Stimulated activated naive B cell treated with anti-CD40 and anti-IgM and Interleukin-4, amounts not matched to agents 10 μg/mL and 1 μg/mL and 100 μg/mL, for 72 hours (primary cell): ENCODE data around the gene ORC3.
"Not testable (repeated sequence)": the region's sequence is repeated elsewhere in the genome, so short reads cannot be mapped to it uniquely, and the experiment has no call there.

Experiments
- ATAC-seq, 2 donors: fragments of 150-1000 bp; cut with Tn5 transposase; replicated peaks; 2 replicates each; pipeline ENCODE4 v1.10.0; 2021; ENCODE audit warnings: moderate library complexity in 1 of 2
- DNase-seq: peaks from one replicate; pipeline ENCODE4 v3.0.0; 2021
- H3K27ac Mint-ChIP-seq: one replicate; pipeline ENCODE4 v1.8.0; 2022; ENCODE audit warnings: mild to moderate bottlenecking, mixed read lengths
- H3K27me3 Mint-ChIP-seq, 2 donors: one replicate each; pipeline ENCODE4 v1.8.0; 2022; ENCODE audit warnings: mixed read lengths in 2 of 2
- H3K36me3 Mint-ChIP-seq, 2 donors: one replicate each; pipeline ENCODE4 v1.8.0; 2022; ENCODE audit warnings: mixed read lengths in 2 of 2, mild to moderate bottlenecking in 1 of 2
- H3K4me1 Mint-ChIP-seq, 2 donors: one replicate each; pipeline ENCODE4 v1.8.0; 2022; ENCODE audit warnings: mixed read lengths in 2 of 2, mild to moderate bottlenecking in 1 of 2
- H3K4me3 Mint-ChIP-seq, 2 donors: one replicate each; pipeline ENCODE4 v1.8.0; 2022; ENCODE audit warnings: mild to moderate bottlenecking in 2 of 2, mixed read lengths in 2 of 2, moderate library complexity in 1 of 2
- H3K9me3 Mint-ChIP-seq, 2 donors: one replicate each; pipeline ENCODE4 v1.8.0; 2022; ENCODE audit warnings: mixed read lengths in 2 of 2, mild to moderate bottlenecking in 1 of 2

ORC3 gene

GRCh38 chr6:87574237-87574804 lies 15.6 kb upstream of the ORC3 start:
- no peak for DNase-seq
- ATAC-seq: peak; percentile 31 to 36
- Mint-ChIP-seq H3K36me3 (peaks cover 36 to 37% of the 10 kb centered on the region in 2 donors), H3K27ac (no peak overlapping the region), H3K4me1 (peaks cover 27 to 52% of the 10 kb centered on the region in 2 donors), H3K27me3 (no peaks in the 10 kb centered on the region), H3K9me3 (peaks cover 4 to 9% of the 10 kb centered on the region in 2 donors), H3K4me3 (no peak overlapping the region)

- DNase-seq (no peak), ATAC-seq (no peak)
- H3K9me3 Mint-ChIP-seq: peaks cover 4 to 9% of the 10 kb centered on the region in 2 donors
- H3K27me3 Mint-ChIP-seq: no peaks in the 10 kb centered on the region
- peaks cover 41 to 42% of the 10 kb centered on the region in 2 donors for H3K36me3 Mint-ChIP-seq
- no peak overlapping the region for H3K27ac Mint-ChIP-seq
- no peak overlapping the region for H3K4me3 Mint-ChIP-seq
- peaks cover 27 to 57% of the 10 kb centered on the region in 2 donors for H3K4me1 Mint-ChIP-seq
Measured at GRCh38 chr6:87575423-87575822, 14.5 kb upstream of the ORC3 start.

DNA sequence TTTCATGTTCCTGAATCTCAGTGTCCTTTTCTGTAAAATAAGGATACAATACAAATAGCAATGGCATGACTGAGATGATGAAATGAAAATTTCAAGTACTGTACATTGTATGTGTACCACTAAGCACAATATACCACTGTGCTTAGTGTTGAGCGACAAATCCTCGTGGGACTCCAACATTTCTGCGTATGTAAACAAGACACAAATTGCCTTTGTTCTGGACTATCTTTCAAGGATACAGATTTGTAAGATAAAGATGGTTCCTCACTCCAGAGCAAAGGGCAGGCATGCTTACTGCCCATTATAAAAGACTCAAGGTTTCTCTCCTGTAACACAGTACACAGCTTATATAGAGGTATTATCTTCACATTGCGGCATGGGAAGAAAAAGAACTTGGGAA lies 6.1 kb upstream of the ORC3 start:
- H3K27ac Mint-ChIP-seq: no peak overlapping the region
- DNase-seq (no peak), ATAC-seq (no peak)
- no peaks in the 10 kb centered on the region for H3K27me3 Mint-ChIP-seq
- H3K9me3 Mint-ChIP-seq: no peaks in the 10 kb centered on the region
- no peak overlapping the region for H3K4me3 Mint-ChIP-seq
- peaks cover 17 to 36% of the 10 kb centered on the region in 2 donors for H3K4me1 Mint-ChIP-seq
- H3K36me3 Mint-ChIP-seq: peaks cover 20 to 23% of the 10 kb centered on the region in 2 donors

GRCh38 chr6:87586371-87587077 lies 3.4 kb upstream of the ORC3 start:
- H3K4me1 Mint-ChIP-seq: peaks cover 23 to 45% of the 10 kb centered on the region in 2 donors
- H3K4me3 Mint-ChIP-seq: no peak overlapping the region
- H3K27ac Mint-ChIP-seq: no peak overlapping the region
- no peaks in the 10 kb centered on the region for H3K27me3 Mint-ChIP-seq
- H3K9me3 Mint-ChIP-seq: no peaks in the 10 kb centered on the region
- ATAC-seq (no peak), DNase-seq (no peak)
- H3K36me3 Mint-ChIP-seq: peaks cover 13 to 24% of the 10 kb centered on the region in 2 donors

DNA sequence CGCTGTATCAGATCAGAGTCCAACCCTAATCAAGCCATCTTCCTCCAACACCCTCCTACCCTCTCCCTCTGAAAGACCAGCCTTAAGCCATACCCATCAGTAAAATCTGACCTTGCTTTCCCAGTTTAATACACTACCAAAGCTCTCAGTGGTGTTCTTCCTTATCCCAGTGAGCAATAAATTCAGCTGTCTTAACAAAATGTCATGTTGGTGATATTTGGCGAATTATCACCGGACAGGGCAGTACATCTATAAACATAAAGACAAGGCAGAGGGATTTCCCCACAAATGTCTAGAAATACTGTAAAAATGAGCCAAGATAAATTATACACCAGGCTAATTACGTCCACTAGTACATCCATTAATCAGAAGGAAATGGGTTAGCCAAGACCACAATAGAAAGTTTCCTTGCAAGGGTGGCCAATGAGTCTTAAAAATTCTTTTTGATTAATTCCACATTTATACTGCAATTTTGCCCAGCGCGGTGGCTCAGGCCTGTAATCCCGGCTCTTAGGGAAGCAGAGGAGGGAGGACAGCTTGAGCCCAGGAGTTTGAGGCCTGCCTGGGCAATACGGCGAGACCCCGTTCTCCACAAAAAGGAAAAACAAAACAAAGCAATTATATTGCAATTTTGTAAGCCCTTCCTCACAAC lies 1.1 kb upstream of the ORC3 start:
- peaks cover 19 to 46% of the 10 kb centered on the region in 2 donors for H3K4me1 Mint-ChIP-seq

GRCh38 chr6:87590417-87590880 lies 514 bp downstream of the ORC3 start:
- peak overlapping the region; percentile 86 to 90 for H3K4me3 Mint-ChIP-seq
- ATAC-seq (no peak), DNase-seq (no peak)
- H3K27me3 Mint-ChIP-seq: no peaks in the 10 kb centered on the region
- H3K36me3 Mint-ChIP-seq: peaks cover 7 to 19% of the 10 kb centered on the region in 2 donors
- peaks cover 19 to 40% of the 10 kb centered on the region in 2 donors for H3K4me1 Mint-ChIP-seq
- no peaks in the 10 kb centered on the region for H3K9me3 Mint-ChIP-seq
- H3K27ac Mint-ChIP-seq: peak overlapping the region; percentile 95

More for the DNA sequence above, 1.1 kb upstream of the ORC3 start:
- Mint-ChIP-seq H3K9me3 (no peaks in the 10 kb centered on the region), H3K27me3 (no peaks in the 10 kb centered on the region), H3K36me3 (peaks cover 7 to 17% of the 10 kb centered on the region in 2 donors), H3K4me3 (peak overlapping the region; percentile 86 to 90), H3K27ac (peak overlapping the region; percentile 95)
- ATAC-seq (no peak), DNase-seq (no peak)

- DNase-seq (no peak), ATAC-seq (no peak)
- H3K9me3 Mint-ChIP-seq: no peaks in the 10 kb centered on the region
- H3K4me3 Mint-ChIP-seq: peak overlapping the region; percentile 86 to 90
- H3K4me1 Mint-ChIP-seq: peaks cover 16 to 40% of the 10 kb centered on the region in 2 donors
- peak overlapping the region; percentile 95 for H3K27ac Mint-ChIP-seq
- no peaks in the 10 kb centered on the region for H3K27me3 Mint-ChIP-seq
- H3K36me3 Mint-ChIP-seq: peaks cover 9 to 17% of the 10 kb centered on the region in 2 donors
Measured at GRCh38 chr6:87590990-87591389, 1.1 kb downstream of the ORC3 start.

GRCh38 chr6:87600576-87600975 lies 10.6 kb downstream of the ORC3 start:
- no peak overlapping the region for H3K27ac Mint-ChIP-seq
- H3K4me1 Mint-ChIP-seq: no peaks in the 10 kb centered on the region
- no peaks in the 10 kb centered on the region for H3K9me3 Mint-ChIP-seq
- peaks cover 6 to 8% of the 10 kb centered on the region in 2 donors for H3K36me3 Mint-ChIP-seq
- no peak for DNase-seq
- no peak for ATAC-seq
- no peak overlapping the region for H3K4me3 Mint-ChIP-seq
- no peaks in the 10 kb centered on the region for H3K27me3 Mint-ChIP-seq

DNA sequence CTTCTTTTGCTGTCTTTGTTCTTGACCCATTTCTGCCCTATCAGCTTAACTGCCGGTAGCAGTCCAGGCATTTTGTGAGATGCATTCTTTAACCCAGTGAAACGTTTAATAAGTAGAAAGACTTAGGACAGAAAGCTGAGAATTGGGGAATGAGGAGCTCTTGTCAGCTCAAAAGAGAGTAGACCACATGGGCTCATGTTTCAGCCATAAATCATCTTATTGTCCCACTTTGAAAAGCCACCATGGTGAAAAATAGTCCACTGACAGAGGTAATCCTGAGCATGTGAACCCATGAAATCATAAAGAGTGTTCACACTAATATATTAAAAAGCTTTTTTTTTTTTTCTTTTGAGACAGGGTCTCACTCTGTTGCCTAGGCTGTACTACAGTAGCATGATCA lies 16.3 kb downstream of the ORC3 start:
- no peaks in the 10 kb centered on the region for H3K9me3 Mint-ChIP-seq
- DNase-seq: no peak
- H3K27ac Mint-ChIP-seq: no peak overlapping the region
- no peaks in the 10 kb centered on the region for H3K27me3 Mint-ChIP-seq
- H3K36me3 Mint-ChIP-seq: peaks cover 10 to 24% of the 10 kb centered on the region in 2 donors
- ATAC-seq: no peak
- no peaks in the 10 kb centered on the region for H3K4me1 Mint-ChIP-seq
- H3K4me3 Mint-ChIP-seq: no peak overlapping the region

GRCh38 chr6:87608802-87609201 lies 18.9 kb downstream of the ORC3 start:
- Mint-ChIP-seq H3K4me3 (no peak overlapping the region), H3K36me3 (peaks cover 19 to 38% of the 10 kb centered on the region in 2 donors), H3K27me3 (no peaks in the 10 kb centered on the region), H3K9me3 (peaks cover 4 to 5% of the 10 kb centered on the region in 2 donors), H3K4me1 (no peaks in the 10 kb centered on the region), H3K27ac (no peak overlapping the region)
- ATAC-seq (no peak), DNase-seq (no peak)

GRCh38 chr6:87613018-87613417 lies 23.1 kb downstream of the ORC3 start:
- not testable (repeated sequence) for H3K4me3 Mint-ChIP-seq, H3K27me3 Mint-ChIP-seq, H3K4me1 Mint-ChIP-seq, DNase-seq, H3K27ac Mint-ChIP-seq, H3K9me3 Mint-ChIP-seq, ATAC-seq
- peaks cover 28 to 39% of the 10 kb centered on the region in 2 donors for H3K36me3 Mint-ChIP-seq

DNA sequence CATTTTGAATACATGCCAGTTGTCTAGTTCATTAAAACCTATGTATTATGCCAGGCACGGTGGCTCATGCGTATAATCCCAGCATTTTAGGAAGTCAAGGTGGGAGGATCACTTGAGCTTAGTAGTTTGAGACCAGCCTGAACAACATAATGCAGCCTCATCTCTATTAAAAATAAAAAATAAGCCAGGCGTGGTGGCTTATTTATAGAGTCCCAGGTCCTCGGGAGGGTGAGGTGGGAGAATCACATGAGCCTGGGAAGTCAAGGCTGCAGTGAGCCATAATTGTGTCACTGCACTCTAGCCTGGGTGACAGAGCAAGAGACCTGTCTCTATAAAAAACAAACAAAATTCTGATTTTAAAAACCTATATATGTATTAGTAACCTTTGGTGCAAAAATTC lies 27.5 kb downstream of the ORC3 start:
- H3K36me3 Mint-ChIP-seq: peaks cover 41% of the 10 kb centered on the region in 2 donors

DNA sequence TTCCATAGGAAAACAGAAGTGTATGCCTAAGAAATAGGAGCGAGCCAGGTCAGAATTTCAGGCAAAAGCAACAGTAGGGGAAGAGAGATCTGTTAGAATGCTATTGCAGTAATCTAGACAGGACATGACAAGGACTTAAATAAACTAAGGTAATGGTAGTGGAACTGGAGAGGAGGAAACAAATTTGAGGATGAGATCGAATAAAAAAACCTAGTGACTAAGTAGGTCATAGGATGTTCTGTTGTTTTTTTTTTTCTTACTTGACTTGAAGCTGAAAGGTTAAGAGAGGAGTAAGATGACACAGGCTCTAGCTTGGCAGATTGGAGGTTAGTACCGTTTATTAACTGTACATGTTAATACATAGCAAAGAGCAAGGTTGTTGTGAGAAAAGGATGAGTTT lies 28.6 kb downstream of the ORC3 start:
- Mint-ChIP-seq H3K4me3 (no peak overlapping the region), H3K27ac (no peak overlapping the region), H3K4me1 (no peaks in the 10 kb centered on the region), H3K36me3 (peaks cover 31 to 36% of the 10 kb centered on the region in 2 donors), H3K9me3 (no peaks in the 10 kb centered on the region), H3K27me3 (no peaks in the 10 kb centered on the region)
- ATAC-seq (no peak), DNase-seq (no peak)

More for the DNA sequence above, 27.5 kb downstream of the ORC3 start:
- no peak overlapping the region for H3K27ac Mint-ChIP-seq
- H3K27me3 Mint-ChIP-seq: no peaks in the 10 kb centered on the region
- H3K4me3 Mint-ChIP-seq: no peak overlapping the region
- ATAC-seq (no peak), DNase-seq (no peak)
- H3K9me3 Mint-ChIP-seq: peaks cover 4 to 5% of the 10 kb centered on the region in 2 donors
- H3K4me1 Mint-ChIP-seq: no peaks in the 10 kb centered on the region

- ATAC-seq (no peak), DNase-seq (no peak)
- H3K27ac Mint-ChIP-seq: no peak overlapping the region
- no peak overlapping the region for H3K4me3 Mint-ChIP-seq
- no peaks in the 10 kb centered on the region for H3K9me3 Mint-ChIP-seq
- no peaks in the 10 kb centered on the region for H3K27me3 Mint-ChIP-seq
- peaks cover 38 to 40% of the 10 kb centered on the region in 2 donors for H3K36me3 Mint-ChIP-seq
- no peaks in the 10 kb centered on the region for H3K4me1 Mint-ChIP-seq
Measured at GRCh38 chr6:87623248-87623647, 33.3 kb downstream of the ORC3 start.
